GM21737 (cell line): Measurements from ENCODE around the gene GASK1A.
"Not testable (repeated sequence)": the region's sequence is repeated elsewhere in the genome, so short reads cannot be mapped to it uniquely, and the experiment has no call there.

ENCODE experiments used
- ATAC-seq: cut with Tn5 transposase; IDR thresholded peaks from one replicate; pipeline ENCODE4 v1.9.1; 2021; ENCODE audit warnings: mild to moderate bottlenecking, moderate library complexity; ENCODE audit not compliant: unreplicated experiment

GASK1A gene

DNA sequence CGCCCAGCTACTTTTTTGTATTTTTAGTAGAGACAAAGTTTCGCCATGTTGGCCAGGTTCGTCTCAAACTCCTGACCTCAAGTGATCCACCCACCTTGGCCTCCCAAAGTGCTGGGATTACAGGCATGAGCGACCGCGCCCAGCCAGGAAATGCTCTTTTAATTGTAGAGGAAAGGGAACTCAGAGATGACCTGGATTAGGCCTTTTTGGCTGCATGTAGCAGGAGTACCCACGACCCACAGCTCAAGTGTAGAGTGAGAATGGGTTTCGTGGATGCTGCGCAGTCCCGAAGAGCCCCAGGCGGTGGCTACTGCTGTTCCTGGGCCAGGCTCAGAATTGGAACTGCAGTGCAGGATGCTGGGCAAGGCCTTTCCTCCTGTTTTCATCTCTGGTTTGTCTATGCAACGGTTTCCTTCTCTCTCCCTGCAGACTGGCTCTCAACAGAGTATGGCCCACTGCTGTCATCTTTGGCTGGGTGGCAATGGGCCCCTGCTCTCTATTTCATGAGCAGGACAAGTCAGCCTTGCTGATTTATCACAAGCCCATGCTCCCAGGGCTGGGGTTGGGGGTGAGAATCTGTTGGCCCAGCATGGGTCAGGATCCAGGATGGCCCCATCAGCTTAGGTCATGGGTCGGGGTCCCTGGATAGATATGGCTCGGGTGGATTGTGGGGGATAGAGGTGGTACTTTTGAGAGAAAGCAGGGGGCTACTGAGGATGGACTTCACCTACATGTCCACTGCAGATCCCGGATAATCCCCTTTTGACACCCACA lies 51.2 kb downstream of the GASK1A start:
- ATAC-seq: no peak

DNA sequence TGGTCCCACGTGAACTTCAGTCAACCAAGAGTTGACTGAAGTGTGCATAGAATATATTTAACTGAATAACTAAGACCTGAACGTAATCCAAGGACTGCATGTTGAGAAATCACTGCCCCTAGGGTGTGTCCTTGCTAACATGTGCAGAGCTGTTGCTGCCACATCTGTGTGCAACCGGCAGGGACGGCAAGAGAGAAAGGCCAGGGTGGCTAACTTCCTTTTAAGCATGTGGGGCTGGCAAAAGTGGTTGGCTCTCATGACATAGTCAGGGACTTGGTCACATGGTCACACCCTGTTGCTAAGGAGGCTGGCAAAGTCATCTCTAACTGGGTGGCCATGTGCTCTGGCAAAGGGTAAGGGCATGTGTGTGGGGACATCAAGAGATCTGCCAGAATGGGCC lies 52.4 kb downstream of the GASK1A start:
- ATAC-seq: no peak

DNA sequence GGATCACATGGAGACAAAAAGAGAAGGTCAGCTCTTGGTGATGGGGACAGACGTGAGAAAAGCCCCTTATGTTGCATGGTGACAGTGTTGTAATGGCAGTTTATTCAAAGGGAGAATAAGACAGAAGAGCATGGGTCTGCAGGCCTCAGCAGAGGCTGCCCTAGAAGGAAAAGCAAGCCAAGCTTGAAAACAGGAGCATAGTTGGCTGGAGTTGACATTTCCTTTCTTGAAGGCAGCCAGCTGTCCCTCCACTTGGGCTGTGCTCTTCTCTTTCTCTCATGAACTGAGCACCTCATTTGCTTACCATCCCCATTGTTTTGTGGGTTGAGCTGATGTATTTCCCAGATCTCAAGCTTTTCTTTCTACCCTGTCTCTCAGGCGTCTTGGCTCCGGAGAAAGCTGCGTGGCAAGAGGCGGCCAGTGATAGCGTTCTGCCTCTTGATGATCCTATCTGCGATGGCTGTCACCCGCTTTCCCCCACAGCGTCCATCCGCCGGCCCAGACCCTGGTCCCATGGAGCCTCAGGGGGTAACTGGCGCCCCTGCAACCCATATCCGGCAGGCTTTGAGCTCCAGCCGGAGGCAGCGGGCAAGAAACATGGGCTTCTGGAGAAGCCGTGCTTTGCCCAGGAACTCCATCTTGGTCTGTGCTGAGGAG lies 52.9 kb downstream of the GASK1A start:
- no peak for ATAC-seq

DNA sequence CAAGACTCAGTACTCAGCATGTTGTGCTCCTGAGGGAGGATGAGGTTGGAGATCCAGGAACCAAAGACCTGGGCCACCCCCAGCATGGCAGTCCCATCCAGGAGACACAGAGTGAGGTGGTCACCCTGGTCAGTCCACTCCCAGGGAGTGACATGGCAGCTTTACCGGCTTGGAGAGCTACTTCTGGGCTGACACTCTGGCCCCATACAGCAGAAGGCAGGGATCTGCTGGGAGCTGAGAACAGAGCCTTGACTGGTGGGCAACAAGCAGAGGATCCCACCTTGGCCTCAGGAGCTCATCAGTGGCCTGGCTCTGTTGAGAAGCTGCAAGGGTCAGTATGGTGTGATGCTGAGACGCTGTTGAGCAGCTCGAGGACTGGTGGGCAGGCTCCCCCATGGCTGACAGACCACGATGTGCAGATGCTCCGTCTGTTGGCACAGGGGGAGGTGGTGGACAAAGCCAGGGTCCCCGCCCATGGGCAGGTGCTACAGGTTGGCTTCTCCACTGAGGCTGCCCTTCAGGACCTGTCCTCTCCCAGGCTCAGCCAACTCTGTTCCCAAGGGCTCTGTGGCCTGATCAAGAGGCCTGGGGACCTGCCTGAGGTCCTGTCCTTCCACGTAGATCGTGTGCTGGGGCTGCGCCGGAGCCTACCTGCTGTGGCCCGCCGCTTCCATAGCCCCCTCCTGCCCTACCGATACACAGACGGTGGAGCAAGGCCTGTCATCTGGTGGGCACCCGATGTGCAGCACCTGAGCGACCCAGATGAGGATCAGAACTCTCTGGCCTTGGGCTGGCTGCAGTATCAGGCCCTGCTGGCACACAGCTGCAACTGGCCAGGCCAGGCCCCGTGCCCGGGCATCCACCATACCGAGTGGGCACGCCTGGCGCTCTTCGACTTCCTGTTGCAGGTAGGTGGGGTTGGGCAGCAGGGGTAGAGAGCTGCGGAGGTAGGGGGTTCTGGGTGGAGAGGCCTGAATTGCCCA lies 53.8 kb downstream of the GASK1A start:
- no peak for ATAC-seq

DNA sequence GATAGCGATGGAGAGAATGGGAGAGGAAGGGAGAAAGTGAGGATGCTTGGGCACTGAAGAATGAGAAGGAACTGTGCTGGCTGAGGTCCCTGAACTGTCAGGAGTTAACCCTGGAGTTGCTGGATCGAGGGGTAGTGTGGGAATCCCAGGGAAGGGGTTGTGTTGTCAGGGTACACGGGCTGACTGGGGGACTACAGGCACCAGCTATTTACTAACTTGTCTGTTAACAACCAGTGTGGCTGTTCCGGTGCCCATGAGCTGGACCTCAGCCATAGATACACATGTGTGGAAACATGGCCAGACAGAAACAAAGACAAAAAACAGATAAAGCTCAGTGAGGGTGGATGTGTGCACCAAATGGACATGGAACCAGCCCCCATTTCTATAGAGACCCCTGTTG lies 55.1 kb downstream of the GASK1A start:
- no peak for ATAC-seq

DNA sequence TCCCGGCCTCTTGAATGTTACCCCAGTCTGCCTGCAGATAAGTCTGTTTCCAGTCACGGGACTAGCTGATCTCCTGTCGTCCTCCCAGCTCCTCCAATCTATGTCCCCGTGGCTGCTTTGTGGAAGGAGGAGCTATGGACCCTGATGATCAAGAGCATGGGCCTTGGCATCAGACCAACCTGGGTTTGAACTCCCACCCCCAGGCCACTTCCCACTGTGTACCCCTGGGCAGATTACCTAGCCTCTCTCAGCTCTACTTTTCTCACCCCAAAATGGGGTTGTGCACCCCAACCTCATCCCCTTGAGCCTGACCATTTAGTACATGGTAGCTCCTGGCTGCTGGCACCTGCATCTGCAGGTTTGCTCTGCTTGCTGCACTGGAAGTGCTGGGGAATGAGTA lies 55.8 kb downstream of the GASK1A start:
- no peak for ATAC-seq

DNA sequence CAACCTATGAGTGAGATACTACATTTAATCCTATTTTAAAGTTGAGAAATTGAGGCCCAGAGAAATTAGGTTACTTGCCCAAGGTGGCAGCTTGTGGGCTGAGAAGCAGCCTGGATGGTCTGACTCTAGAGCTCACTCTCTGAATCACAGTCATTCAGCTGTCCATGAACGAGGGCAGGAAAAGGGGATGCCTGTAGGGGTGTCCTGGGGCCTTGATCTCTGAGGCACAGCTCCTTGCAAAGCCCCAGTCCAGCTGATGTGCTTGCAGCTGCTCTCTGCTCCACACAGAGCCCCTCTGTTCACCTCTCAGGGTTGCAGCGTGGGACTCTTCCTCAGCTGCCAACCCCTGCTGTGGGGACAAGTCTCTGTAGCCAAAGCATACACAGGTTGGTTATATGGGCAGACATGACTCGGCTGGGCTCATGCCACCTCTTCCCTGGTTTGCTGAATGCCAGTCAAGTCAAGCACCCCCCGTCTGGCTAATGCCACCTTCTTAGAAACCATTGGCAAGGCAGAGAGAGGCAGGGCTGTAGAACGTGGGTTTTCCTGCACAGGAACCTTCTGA lies 56.8 kb downstream of the GASK1A start:
- no peak for ATAC-seq

DNA sequence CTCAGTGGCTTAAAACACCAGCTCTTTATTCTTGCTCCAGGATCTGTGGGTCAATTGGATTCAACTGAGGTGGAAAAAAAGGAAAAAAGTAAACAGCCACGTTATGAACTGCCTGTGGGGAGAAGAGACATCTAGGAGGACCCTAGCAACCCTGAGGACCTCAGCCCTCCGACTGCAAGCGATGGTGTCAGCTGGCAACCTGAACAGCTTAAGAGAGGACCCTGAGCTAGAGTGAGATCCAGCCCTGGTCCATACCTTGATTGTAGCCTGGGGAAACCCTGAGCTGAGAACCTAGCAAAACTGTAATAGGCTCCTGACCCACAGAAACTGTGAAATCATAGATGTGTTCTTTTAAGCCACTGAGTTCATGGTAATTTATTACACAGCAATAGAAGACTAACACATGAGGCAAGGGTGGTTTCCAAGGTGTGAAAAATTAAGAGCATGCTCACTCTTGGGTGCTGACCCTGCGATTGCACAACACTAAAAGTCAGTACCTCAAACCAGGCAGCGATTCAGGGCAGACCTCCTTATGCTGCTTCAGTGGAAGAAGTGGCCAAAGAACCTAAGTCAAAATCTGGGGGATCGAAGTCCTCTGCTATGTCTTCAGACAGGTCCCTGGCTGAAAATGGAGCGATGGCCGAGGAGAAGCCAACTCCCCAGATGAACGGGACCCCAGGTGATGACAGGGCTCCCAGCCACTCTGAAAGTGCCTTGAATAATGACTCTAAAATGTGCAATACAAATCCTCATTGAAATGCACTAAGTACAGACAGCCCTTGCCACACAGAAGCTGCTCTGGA lies 57.7 kb downstream of the GASK1A start:
- no peak for ATAC-seq

DNA sequence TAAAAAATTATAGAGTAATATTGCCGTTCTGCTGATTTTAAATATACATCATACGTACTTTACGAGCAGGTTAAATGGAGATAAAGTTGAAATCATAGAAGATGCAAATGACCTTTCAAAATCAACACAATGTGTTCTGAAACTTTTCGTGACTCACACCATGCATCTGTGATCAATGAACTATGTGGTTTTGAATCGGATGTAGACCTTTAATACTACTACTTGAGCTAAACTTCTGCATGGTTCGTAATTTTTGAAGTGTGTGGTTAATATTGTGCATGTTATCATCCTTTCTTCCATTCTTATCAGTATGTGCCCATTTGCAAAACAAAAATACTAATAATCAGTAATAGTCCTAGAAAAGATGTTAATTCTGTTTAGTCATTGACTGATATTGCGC lies 58.9 kb downstream of the GASK1A start:
- no peak for ATAC-seq

DNA sequence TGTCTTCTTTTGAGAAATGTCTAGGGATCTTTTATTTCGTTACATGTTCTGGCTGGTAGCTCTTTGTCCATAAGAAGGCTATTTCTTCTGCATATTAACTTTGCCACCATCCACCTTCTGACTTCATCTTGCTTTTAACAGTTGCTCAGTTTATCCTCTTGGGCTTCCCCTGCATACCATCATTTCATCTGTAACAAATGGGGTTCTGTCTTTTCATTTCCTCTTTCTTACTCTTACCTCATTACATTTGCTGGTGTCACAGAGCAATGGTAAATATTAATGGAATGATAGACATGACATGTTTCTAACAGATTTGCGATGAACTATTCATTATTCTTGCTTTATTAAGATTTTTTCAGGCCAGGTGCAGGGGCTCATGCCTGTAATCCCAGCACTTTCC lies 62.4 kb downstream of the GASK1A start:
- ATAC-seq: no peak

DNA sequence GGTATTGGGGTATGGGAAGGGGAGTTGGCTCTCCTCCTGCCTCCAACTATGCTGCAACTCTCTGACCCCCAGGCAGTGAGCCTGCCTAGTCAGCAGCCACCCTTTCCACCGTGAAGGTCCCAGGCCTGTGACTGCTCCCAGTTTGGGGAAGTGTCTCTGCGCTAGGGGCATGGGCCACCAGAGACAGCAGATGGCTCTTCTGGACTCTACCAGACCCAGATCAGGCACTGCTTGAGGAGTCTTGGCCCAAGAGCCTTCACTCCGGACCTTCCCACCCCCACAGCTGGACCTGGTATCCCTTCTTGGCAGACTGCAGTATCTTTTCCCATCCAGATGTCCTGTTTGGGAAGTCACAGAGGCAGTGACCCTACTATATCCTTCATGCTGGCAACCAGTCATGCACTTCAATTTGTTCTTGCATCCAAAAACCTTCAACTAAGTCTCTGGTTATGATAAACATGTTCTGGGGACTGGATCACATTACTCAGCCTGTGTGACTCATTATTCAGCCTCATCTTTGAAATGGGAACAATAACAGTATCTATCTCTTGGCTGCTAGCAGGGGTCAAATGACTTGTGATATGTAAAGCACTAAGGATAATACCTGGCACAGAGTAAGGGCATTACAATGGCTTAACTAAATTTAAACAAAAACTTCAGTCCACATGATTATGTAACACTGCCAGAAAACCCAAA lies 64.1 kb downstream of the GASK1A start:
- ATAC-seq: no peak

DNA sequence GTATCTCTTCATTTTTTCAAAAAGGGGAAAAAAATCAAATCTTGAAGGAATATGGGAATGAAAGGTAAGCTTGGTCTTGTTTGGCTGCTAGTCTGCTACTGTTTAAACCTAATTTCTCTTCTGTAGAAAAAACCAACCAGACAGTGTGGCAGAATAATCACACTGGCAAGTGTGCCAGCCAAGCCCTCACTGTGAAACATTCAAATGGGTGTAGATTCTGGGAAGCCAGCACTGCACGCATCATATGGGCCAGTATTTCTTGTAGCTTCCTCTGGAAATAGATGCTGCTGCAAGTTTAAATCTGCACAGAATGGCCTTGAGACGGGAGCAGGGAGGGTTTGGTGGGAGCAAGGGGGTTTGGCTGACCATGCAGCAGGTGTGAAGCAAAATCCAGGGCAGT lies 64.7 kb downstream of the GASK1A start:
- ATAC-seq: no peak

DNA sequence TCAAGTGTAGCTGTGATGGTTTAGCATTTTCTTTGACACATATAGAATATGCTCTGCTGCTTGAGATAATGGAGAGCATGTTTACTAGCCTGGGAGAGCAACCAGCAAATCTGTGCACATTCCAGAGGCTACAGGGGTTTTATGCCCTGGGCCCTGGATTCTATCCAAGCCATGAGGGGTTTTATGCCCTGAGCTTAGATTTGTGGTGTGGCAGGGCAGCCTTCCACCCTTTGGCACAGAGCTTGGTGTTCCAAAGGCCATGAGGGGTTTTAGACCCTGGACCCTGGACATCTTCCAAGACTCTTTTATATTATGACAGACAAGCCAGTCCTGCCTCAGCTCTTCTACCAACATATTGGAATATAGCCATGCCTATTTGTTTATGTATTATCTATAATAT lies 66.0 kb downstream of the GASK1A start:
- ATAC-seq: not testable (repeated sequence)

DNA sequence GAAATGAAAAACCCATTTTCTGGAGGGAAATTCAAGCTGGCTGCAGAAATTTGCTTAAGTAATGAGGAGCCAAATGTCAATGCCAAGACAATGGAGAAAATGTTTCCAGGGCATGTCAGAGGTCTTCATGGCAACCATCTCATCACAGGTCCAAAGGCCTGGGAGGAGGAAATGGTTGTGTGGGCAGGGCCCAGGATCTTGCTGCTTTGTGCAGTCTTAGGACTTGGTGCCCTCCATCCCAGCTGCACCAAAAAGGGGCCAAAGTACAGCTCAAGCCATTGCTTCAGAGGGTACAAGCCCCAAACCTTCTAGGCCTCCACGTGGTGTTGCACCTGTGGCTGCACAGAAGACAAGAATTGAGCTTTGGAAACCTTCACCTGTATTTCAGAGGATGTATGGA lies 67.5 kb downstream of the GASK1A start:
- no peak for ATAC-seq

DNA sequence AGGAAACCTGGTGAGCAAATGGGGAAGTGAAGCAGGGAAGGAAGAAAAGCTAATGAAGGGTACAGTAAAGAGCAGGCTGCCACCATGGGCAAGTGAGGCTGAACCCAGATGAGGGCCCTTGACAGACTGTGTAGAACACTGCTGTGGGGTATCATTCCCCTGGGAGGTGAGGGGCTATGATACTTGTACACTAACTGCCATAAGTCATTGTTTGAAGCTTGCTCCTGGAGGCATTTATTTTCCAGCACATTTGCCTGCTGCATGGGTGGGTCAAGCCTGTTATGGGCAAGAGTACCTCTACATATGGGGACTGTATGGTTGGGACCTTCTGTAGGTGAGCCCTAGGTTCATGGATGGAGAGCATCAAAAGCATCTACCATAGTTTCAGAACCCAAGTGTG lies 69.4 kb downstream of the GASK1A start:
- no peak for ATAC-seq

DNA sequence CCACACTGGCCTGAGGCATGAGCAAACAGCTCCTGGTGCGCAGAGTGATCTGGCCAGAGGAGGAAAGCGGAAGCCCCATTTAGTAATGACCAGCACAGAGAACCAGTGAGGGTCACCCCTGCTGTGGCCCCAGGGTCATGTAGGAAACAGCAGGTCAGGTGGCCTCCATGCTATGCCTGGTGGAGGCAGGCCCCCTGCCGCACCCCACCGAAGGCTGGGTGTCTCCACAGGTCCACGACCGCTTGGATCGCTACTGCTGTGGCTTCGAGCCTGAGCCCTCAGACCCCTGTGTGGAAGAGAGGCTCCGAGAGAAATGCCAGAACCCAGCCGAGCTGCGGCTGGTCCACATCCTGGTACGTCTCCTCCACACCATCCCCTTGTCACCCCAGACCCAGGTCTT lies 74.2 kb downstream of the GASK1A start:
- no peak for ATAC-seq

DNA sequence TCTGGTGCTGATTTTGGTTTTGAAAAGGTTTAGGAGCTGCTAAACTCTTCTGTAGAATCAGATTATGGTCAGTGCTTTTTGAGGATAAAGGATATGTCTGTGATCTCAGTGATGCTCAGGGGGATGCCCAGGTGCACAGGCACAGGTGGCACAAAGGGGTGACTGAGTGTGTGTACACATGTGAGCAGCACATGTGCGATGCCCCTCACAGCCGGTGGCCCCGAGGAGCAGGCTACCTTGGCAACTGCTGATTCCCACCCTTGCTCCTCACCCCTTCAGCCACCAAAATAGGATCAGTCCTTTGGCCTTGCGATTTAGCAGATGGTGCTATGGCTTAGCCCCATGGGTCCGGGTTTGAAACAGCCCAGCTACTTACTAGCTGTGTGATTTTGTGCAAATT lies 75.6 kb downstream of the GASK1A start:
- no peak for ATAC-seq

DNA sequence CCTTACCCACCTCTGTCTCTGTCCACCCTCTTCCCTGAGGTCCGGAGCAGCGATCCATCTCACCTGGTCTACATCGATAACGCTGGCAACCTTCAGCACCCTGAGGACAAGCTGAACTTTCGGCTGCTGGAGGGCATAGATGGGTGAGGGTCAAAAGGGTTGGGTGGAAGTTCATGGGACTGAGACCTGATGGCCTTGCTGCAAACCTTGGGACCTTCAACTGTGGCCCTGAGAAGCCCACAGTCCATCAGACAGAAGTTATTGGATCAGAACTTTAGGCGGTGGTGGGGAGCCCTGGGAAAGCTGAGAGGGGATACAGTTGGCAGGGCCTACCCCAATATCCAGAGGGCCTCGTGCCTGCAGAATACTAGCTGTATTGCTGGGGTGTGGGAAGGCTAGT lies 76.3 kb downstream of the GASK1A start:
- no peak for ATAC-seq

DNA sequence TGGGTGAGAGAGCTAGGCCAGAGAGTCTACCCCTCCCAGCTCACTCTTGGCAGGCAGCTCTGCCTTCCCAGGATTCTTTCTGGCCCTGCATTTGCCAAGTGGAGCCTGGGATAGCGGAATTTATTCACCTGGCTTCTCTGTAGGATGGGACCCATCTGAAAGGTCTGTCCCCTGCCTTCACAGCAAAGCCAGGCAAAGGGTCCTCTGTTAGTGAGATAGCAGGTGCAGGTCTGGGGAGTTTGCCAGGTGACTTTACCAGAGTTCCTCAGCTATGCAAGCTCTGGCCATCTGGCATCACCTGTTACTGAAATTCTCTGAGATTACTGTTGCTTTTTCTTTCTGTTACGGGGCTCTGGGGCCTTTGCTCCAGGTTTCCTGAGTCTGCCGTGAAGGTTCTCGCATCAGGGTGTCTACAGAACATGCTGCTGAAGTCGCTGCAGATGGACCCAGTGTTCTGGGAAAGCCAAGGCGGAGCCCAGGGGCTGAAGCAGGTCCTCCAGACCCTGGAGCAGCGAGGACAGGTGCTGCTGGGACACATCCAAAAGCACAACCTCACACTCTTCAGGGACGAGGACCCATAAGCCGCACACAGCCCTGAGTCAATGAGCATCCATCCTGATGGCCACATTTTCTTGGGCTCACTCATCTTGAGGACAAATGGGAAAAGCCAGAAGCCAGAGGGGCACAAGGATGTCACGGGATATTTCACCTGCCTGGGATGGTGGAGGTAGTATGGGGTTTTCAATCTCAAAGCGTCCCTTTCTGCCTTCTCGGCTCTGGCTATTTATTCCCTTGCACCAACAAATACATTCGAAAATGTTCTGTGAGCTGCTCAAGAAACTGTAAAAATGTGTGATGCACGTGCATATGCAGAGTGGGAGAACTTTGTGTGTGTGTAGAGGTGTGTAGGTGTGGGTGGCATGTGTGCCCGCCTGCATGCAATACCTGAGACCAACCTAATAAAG lies 77.0 kb downstream of the GASK1A start:
- ATAC-seq: no peak
